Choroid plexus epithelial cell (primary cell): ENCODE results near the gene OR6S1.

Experiments used
- DNase-seq: peaks from one replicate; pipeline ENCODE4 v3.0.0-alpha.2; 2010; ENCODE audit warnings: low read depth
- H3K4me3 ChIP-seq: 2 replicates; pipeline ENCODE4 v1.5.1; 2011; ENCODE audit warnings: low read depth, mild to moderate bottlenecking, control low read depth, low read length, moderate library complexity
- CTCF ChIP-seq: conservative IDR thresholded peaks from 2 replicates; pipeline ENCODE4 v1.5.1; 2011; ENCODE audit warnings: low read depth, mild to moderate bottlenecking, control low read depth, inconsistent platforms, low read length, moderate library complexity

The OR6S1 gene

DNA sequence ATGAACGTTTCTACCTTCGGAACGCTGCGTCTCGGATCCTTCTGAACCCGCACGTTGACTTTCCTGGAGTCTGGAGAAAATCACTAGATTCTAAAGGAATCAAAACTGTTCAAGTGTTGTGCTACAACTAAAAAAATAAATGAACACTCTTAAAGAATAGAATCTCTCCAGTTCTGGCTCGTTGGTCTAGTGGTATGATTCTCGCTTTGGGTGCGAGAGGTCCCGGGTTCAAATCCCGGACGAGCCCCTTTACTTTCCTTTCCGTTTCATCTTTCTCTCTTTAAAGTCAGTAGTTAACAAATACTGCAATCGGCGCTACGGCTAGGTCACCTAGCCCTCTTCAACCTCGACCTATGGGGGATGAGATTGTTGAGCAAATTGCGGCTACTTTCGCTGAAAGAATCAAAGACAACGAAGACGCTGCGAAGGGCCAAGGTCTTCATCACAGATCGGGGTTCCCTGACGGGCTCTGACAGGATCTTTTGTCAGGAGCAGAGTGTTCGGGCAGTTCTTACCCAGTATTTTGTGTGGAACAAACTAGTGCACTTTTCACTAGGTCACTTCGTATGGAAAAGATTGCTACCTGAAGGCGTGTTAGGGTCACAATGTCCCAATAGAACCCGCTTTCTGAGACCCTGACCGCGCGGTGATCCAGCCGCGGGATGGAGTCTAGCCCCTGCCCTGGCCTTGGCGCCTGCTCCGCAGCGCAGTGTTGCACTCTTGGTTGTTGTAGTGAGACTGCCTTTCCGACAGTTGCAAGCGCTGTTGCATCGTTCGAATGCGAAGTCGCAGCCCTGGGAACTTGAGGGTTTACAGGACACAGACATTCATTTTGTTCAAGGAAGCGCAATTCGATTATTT, 8.4 kb downstream of the OR6S1 start:
- DNase-seq = peak; percentile 87
- peak overlapping the region; percentile 34 for H3K4me3 ChIP-seq
- TF ChIP-seq CTCF = no peak

DNA sequence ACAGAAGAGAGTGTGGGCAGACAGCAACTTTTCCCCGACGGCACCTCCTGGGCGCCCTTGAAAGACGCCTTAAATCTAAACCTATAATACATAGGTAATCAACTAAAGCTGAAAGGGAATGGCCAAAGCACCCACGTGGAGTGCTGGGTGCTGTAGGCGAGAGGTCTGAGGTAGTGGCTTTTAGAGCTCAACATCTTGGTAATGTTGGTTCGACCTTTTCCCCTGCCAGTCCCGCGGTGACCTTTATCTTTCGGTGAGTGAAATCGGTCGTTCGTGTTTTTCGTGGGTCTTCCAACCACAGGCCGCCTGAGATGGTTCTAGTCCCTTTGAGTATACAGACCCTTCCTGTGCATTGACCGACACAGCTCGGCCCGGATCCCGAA, 9.1 kb downstream of the OR6S1 start:
- H3K4me3 ChIP-seq = peak overlapping the region; percentile 24
- no peak for DNase-seq
- TF ChIP-seq CTCF = no peak

DNA sequence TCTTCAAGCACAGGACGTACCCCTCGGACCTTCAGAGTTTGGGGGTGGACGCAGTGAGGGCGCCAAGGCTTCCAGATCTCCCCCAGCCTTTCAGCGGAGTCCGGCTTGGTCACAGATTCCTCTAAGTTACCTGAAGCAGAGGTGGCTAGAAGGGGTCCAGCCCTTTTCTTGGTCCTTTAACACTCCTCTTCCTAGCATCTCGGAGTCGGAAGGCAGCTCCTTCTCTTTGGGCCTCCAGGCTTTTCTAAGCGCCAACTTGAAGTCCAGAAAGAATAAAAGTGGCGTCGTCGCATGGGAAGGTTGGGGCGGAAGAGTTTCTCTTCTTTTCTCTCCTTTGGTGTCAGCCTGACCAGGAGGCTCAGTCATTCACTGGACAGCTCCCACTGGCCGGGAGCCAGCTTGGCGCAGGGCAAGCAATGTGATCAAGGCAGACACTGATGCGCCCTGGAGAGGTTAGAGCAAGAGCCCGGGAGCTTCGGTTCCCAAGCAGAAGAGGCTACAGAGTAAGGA, 9.6 kb downstream of the OR6S1 start:
- TF ChIP-seq CTCF = no peak
- DNase-seq = peak; percentile 69
- H3K4me3 ChIP-seq = peak overlapping the region; percentile 31

- TF ChIP-seq CTCF = no peak
- H3K4me3 ChIP-seq = peak overlapping the region; percentile 50
- peak; percentile 70 for DNase-seq
Observed at GRCh38 chr14:20631023-20631879, 10.2 kb downstream of the OR6S1 start.

DNA sequence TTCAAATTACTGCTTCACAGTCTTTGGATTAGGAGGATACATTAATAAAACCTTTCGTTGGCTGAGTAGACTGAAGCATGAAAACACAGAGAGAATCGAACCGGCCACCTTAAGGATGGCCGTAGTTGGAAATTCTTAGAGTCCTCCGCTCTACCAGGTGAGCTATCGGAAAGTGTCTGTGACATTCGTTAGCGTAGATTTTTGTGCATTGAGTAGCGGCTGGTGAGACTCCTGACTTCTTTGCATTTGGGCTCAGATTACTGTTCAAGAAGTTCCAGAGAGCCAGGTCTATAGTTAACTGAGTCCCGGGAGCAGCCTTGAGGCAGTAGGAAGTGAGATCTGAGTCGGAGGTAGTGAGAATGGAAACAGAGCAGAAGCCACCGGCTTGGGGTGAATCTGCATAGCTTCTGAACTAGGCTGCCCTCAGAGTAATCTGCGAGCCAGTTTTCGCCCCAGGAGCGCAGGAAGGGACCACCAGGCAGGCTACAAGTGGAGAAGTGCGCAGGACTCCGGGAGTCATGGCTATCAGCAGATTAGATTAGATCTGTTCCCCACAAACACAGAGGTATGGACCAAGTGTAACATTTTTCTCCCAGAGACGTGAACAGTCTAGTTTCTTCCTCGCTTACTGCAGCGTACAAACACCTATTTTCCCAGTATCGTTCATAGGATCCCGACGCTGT, 11.0 kb downstream of the OR6S1 start:
- peak overlapping the region; percentile 50 for H3K4me3 ChIP-seq
- peak; percentile 57 for DNase-seq
- no peak for TF ChIP-seq CTCF

DNA sequence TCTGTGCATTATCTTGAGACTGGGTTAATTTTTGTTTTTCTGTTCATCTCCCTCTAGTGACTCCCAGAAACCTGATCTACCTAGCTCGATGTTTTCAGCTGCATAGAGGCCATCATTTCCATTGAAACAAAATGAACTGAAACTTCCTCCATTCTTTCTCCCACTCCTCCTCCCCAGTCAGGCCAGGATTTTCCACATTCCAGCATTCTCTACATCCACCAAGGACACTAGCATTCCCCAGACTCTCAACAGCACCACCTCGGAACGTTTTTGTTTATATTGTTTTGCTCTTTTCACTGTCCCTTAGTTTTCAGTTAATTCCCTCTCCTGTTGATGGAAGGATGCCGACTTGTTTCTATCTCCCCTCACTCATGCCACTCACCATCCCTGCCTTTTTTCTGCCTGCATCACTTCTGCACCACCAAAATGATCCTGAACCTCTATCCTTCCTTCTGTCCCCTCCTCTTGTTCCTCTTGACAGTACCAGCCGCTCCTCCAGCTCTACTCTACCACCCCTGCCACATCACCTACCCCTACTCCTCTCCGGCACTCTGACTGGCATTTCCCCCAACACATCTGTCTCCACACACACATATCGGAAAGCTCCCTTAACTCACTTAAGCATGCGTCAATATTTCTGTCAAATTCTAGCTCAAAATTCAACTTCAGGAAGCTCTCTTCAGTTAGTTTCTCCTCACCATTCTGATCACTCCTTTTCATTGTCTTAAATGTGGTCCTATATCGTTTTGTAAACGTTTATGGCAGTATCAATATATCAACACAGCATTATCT, 13.2 kb downstream of the OR6S1 start:
- H3K4me3 ChIP-seq = no peak overlapping the region
- TF ChIP-seq CTCF = no peak
- no peak for DNase-seq
